Effector memory CD4-positive, alpha-beta T cell (primary cell): ENCODE data around the gene FAM167B.
"Not testable (repeated sequence)": the region's sequence is repeated elsewhere in the genome, so short reads cannot be mapped to it uniquely, and the experiment has no call there.

Source experiments
- DNase-seq, 3 donors: peaks; one replicate each; pipeline ENCODE4 v3.0.0-alpha.2; 2020
- H3K27ac ChIP-seq: 2 replicates; pipeline ENCODE4 v1.7.0; 2013; ENCODE audit warnings: mild to moderate bottlenecking, low read length, moderate library complexity; ENCODE audit not compliant: insufficient read depth, poor library complexity, severe bottlenecking
- H3K27me3 ChIP-seq: replicated peaks from 2 replicates; pipeline ENCODE4 v1.7.0; 2013; ENCODE audit warnings: mild to moderate bottlenecking, low read length; ENCODE audit not compliant: insufficient read depth, control insufficient read depth, poor library complexity, severe bottlenecking
- H3K36me3 ChIP-seq: 2 replicates; pipeline ENCODE4 v1.7.0; 2013; ENCODE audit warnings: mild to moderate bottlenecking, low read length, moderate library complexity; ENCODE audit not compliant: control insufficient read depth, insufficient read depth
- H3K4me1 ChIP-seq: 2 replicates; pipeline ENCODE4 v1.7.0; 2013; ENCODE audit warnings: low read length, mild to moderate bottlenecking; ENCODE audit not compliant: control insufficient read depth, insufficient read depth, poor library complexity, severe bottlenecking
- H3K4me3 ChIP-seq: 2 replicates; pipeline ENCODE4 v1.7.0; 2013; ENCODE audit warnings: low read length, low read depth, mild to moderate bottlenecking; ENCODE audit not compliant: insufficient read depth, poor library complexity, severe bottlenecking
- H3K9me3 ChIP-seq: 2 replicates; pipeline ENCODE4 v1.7.0; 2013; ENCODE audit warnings: mild to moderate bottlenecking, low read length, moderate library complexity; ENCODE audit not compliant: control insufficient read depth

Gene FAM167B

DNA sequence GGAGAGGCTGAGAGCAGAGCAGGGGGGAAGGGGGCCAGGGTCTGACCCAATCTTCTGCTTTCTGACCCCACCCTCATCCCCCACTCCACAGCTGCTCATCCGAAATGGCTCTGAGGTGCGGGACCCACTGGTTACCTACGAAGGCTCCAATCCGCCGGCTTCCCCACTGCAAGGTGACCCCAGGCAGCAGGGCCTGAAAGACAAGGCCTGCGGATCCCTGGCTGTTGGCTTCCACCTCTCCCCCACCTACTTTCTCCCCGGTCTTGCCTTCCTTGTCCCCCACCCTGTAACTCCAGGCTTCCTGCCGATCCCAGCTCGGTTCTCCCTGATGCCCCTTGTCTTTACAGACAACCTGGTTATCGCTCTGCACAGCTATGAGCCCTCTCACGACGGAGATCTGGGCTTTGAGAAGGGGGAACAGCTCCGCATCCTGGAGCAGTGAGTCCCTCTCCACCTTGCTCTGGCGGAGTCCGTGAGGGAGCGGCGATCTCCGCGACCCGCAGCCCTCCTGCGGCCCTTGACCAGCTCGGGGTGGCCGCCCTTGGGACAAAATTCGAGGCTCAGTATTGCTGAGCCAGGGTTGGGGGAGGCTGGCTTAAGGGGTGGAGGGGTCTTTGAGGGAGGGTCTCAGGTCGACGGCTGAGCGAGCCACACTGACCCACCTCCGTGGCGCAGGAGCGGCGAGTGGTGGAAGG is 27.8 kb downstream of the FAM167B start:
- H3K27ac ChIP-seq: peak overlapping the region; percentile 74
- no peak overlapping the region for H3K4me3 ChIP-seq
- H3K9me3 ChIP-seq: no peaks in the 10 kb centered on the region
- DNase-seq: no peak
- no peaks in the 10 kb centered on the region for H3K27me3 ChIP-seq
- peaks cover 56% of the 10 kb centered on the region for H3K36me3 ChIP-seq
- peaks cover 41% of the 10 kb centered on the region for H3K4me1 ChIP-seq

DNA sequence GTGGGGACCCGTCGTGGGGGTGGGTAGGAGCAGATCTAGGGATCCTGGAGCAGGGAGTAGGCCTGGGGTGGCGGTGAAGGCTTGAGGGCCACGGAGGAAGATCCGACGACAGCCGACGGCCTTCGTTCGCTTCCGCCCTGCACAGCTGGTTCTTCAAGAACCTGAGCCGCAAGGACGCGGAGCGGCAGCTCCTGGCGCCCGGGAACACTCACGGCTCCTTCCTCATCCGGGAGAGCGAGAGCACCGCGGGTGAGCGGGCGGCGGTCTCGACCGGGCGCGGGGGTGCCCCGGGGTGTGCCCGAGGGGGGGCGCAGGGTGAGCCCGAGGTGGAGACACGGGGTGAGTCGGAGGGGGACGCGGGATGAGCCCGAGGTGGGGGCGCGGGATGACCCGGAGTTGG is 28.4 kb downstream of the FAM167B start:
- peaks cover 41% of the 10 kb centered on the region for H3K4me1 ChIP-seq
- peaks cover 62% of the 10 kb centered on the region for H3K36me3 ChIP-seq
- H3K4me3 ChIP-seq: no peak overlapping the region
- H3K9me3 ChIP-seq: no peaks in the 10 kb centered on the region
- H3K27me3 ChIP-seq: no peaks in the 10 kb centered on the region
- peak overlapping the region; percentile 33 for H3K27ac ChIP-seq
- no peak for DNase-seq

DNA sequence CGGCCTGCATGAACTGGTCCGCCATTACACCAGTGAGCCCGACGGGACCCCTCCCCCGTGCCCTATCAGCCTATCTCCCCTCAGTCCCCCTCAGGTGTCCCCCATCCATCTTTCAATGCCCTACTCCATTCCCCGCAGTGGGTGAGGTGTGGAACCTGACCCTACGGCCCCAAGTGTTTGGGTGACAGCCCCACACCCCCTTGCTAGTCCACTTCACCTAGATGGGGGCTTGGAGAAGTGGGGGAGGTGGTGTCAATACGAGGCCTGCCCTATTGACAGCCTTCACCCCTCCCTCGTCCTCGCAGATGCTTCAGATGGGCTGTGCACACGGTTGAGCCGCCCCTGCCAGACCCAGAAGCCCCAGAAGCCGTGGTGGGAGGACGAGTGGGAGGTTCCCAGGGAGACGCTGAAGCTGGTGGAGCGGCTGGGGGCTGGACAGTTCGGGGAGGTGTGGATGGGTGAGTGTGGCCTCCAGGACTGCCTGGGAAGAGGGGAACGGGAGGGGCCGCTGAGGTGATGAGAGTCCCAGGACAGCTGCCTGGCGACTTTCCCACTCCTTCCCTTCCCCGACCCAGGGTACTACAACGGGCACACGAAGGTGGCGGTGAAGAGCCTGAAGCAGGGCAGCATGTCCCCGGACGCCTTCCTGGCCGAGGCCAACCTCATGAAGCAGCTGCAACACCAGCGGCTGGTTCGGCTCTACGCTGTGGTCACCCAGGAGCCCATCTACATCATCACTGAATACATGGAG is 29.2 kb downstream of the FAM167B start:
- H3K27ac ChIP-seq: peak overlapping the region; percentile 18
- no peak overlapping the region for H3K4me3 ChIP-seq
- no peaks in the 10 kb centered on the region for H3K9me3 ChIP-seq
- peaks cover 69% of the 10 kb centered on the region for H3K36me3 ChIP-seq
- H3K27me3 ChIP-seq: no peaks in the 10 kb centered on the region
- DNase-seq: no peak
- peaks cover 38% of the 10 kb centered on the region for H3K4me1 ChIP-seq

- not testable (repeated sequence) for DNase-seq, H3K27me3 ChIP-seq
- H3K36me3 ChIP-seq: peaks cover 57% of the 10 kb centered on the region
These were observed 37.8 kb downstream of the FAM167B start for GRCh38 chr1:32284777-32285176.

GRCh38 chr1:32285658-32286057 is 38.6 kb downstream of the FAM167B start:
- H3K27me3 ChIP-seq: no peaks in the 10 kb centered on the region
- no peak for DNase-seq
- no peaks in the 10 kb centered on the region for H3K9me3 ChIP-seq
- peaks cover 3% of the 10 kb centered on the region for H3K4me1 ChIP-seq
- H3K4me3 ChIP-seq: no peak overlapping the region
- no peak overlapping the region for H3K27ac ChIP-seq
- peaks cover 49% of the 10 kb centered on the region for H3K36me3 ChIP-seq

More at GRCh38 chr1:32284777-32285176, 37.8 kb downstream of the FAM167B start:
- H3K4me3 ChIP-seq, H3K4me1 ChIP-seq, H3K9me3 ChIP-seq, H3K27ac ChIP-seq: not testable (repeated sequence)

DNA sequence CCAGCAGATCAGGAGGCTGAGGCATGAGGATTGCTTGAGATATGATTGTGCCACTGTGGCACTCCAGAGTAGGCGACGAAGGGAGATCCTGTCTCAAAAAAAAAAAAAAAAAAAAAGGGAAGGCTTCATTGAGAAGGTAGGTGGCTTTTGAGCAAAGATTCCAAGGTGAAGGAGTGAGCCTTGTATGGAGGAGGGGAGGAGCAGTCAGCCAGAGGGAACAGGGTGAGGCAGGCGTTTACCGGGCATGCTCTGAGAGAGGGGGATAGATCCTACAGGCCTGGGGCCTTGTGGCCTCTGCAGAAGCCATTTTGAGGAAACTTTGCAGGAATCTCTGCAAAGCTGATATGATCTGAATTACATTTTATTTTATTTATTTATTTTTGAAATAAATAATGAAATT is 39.7 kb downstream of the FAM167B start:
- Histone ChIP-seq H3K27ac (no peak overlapping the region), H3K4me1 (peaks cover 10% of the 10 kb centered on the region), H3K4me3 (no peak overlapping the region), H3K9me3 (no peaks in the 10 kb centered on the region), H3K27me3 (no peaks in the 10 kb centered on the region), H3K36me3 (peaks cover 39% of the 10 kb centered on the region)
- DNase-seq: no peak

- H3K27ac ChIP-seq: no peak overlapping the region
These were observed 42.2 kb downstream of the FAM167B start for GRCh38 chr1:32289256-32289655.

GRCh38 chr1:32291145-32291707 is 44.2 kb downstream of the FAM167B start:
- peaks cover 6% of the 10 kb centered on the region for H3K36me3 ChIP-seq
- H3K9me3 ChIP-seq: no peaks in the 10 kb centered on the region
- peak overlapping the region; percentile 83 for H3K27ac ChIP-seq
- DNase-seq: no peak
- peaks cover 23% of the 10 kb centered on the region for H3K4me1 ChIP-seq
- H3K4me3 ChIP-seq: peak overlapping the region; percentile 73
- no peaks in the 10 kb centered on the region for H3K27me3 ChIP-seq

More at GRCh38 chr1:32289256-32289655, 42.2 kb downstream of the FAM167B start:
- no peaks in the 10 kb centered on the region for H3K9me3 ChIP-seq
- H3K4me1 ChIP-seq: peaks cover 19% of the 10 kb centered on the region
- H3K27me3 ChIP-seq: no peaks in the 10 kb centered on the region
- no peak for DNase-seq
- H3K36me3 ChIP-seq: peaks cover 24% of the 10 kb centered on the region
- H3K4me3 ChIP-seq: no peak overlapping the region

- H3K9me3 ChIP-seq: no peaks in the 10 kb centered on the region
- peak within 1 kb of the TSS; percentile 83 for H3K27ac ChIP-seq
- H3K27me3 ChIP-seq: no peaks in the 10 kb centered on the region
- H3K4me3 ChIP-seq: peak within 1 kb of the TSS; percentile 73
- H3K4me1 ChIP-seq: peaks cover 23% of the 10 kb centered on the region
- peak; percentile 96 to 97 (median 96) for DNase-seq
- H3K36me3 ChIP-seq: no peaks in the 10 kb centered on the region
These were observed 44.9 kb downstream of the FAM167B start, which contains the start of gene HDAC1 for GRCh38 chr1:32291708-32292538. HDAC1 (plus strand) TSS chr1:32292083; CDS start chr1:32292170, 87 bp downstream.
